HCT116 (cell line): ENCODE results near the gene ATP6V0A1. TPM values are rescaled to one million over a fixed set of nuclear protein-coding genes. Genes with fewer than 3 reads are reported as not detected.

ENCODE experiments used
- ATAC-seq: fragments of 200-7000 bp; cut with Tn5 transposase; 2 replicates; pipeline ENCODE4 v1.9.1; 2020; ENCODE audit warnings: mild to moderate bottlenecking, moderate library complexity
- BruUV-seq: library from RNA; stranded (reverse); fragments of 400-500 nt; replicated peaks from 2 replicates; lab custom pipeline; 2021; lab: Mats Ljungman, UMichigan
- CTCF ChIA-PET: fragments of 300-600 bp; sonication (Branson Sonifier 250); formaldehyde crosslinking; loops from one replicate; lab custom pipeline; 2021; ENCODE audit warnings: antibody characterized with exemption; lab: Charles Lee
- POLR2A ChIA-PET: fragments of 300-600, 350-600 bp; sonication (Branson Sonifier 250); formaldehyde crosslinking; loops from one replicate; lab custom pipeline; 2021; ENCODE audit warnings: antibody characterized with exemption; lab: Charles Lee
- RAD21 ChIA-PET, 2 experiments: fragments of 300-600 bp; sonication (Branson Sonifier 250); formaldehyde crosslinking; loops; one replicate each; lab custom pipeline; 2023; ENCODE audit warnings: low total read pairs in 2 of 2; ENCODE audit not compliant: uncharacterized antibody in 2 of 2, unreplicated experiment in 2 of 2, low non-redundant PET in 1 of 2; lab: Charles Lee
- DNase-seq: peaks from one replicate; pipeline ENCODE4 v3.0.0-alpha.2; 2010; ENCODE audit warnings: low read depth, low spot score
- H2AFZ ChIP-seq: fragments of 200-600 bp; shearing (Covaris generic), sonication (generic); 2 replicates; pipeline ENCODE4 v1.6.1; 2017; ENCODE audit warnings: low read depth, mixed run types, mixed read lengths, antibody characterized with exemption, low read length; ENCODE audit not compliant: poor library complexity, severe bottlenecking
- H3K27ac ChIP-seq: 2 replicates; pipeline ENCODE4 v1.5.1; 2012; ENCODE audit warnings: low read depth, low read length
- H3K27me3 ChIP-seq: fragments of 200-600 bp; sonication (generic); 2 replicates; pipeline ENCODE4 v1.6.1; 2016; ENCODE audit warnings: mixed run types, low read length, mixed read lengths; ENCODE audit not compliant: insufficient read depth
- H3K36me3 ChIP-seq, 2 experiments: fragments of 200-500 bp in 1 of 2; fragments of 200-600 bp in 1 of 2; sonication (Bioruptor generic) in 1 of 2; sonication (generic) in 1 of 2; 2 replicates each; pipeline versions ENCODE4 v1.5.1 to v1.6.1; 2014 to 2016; ENCODE audit warnings: low read length in 2 of 2, inconsistent platforms in 1 of 2, mixed read lengths in 1 of 2, mixed run types in 1 of 2; ENCODE audit not compliant: insufficient read depth in 2 of 2, control insufficient read depth in 1 of 2
- H3K4me1 ChIP-seq, 2 experiments: fragments of 200-600 bp in 1 of 2; sonication (generic) in 1 of 2; 2 replicates each; pipeline versions ENCODE4 v1.5.1 to v1.6.1; 2012 to 2017; ENCODE audit warnings: low read length in 2 of 2, inconsistent platforms in 1 of 2, mild to moderate bottlenecking in 1 of 2, mixed read lengths in 1 of 2, mixed run types in 1 of 2, moderate library complexity in 1 of 2; ENCODE audit not compliant: insufficient read depth in 2 of 2, control insufficient read depth in 1 of 2
- H3K4me2 ChIP-seq: fragments of 200-600 bp; sonication (generic); 2 replicates; pipeline ENCODE4 v1.6.1; 2017; ENCODE audit warnings: mixed run types, low read length, mixed read lengths
- H3K4me3 ChIP-seq, 2 experiments: fragments of 200-600 bp in 1 of 2; sonication (generic) in 1 of 2; replicated peaks in 1 of 2; 2 replicates each; pipeline ENCODE4 v1.5.1; 2011 to 2016; ENCODE audit warnings: low read length in 2 of 2, control low read depth in 1 of 2, low read depth in 1 of 2, mild to moderate bottlenecking in 1 of 2, mixed read lengths in 1 of 2, mixed run types in 1 of 2
- H3K79me2 ChIP-seq: fragments of 200-600 bp; sonication (generic); 2 replicates; pipeline ENCODE4 v1.6.1; 2017; ENCODE audit warnings: mild to moderate bottlenecking, mixed run types, low read length, moderate library complexity, mixed read lengths; ENCODE audit not compliant: insufficient read depth
- H3K9ac ChIP-seq: fragments of 200-600 bp; sonication (generic); 2 replicates; pipeline ENCODE4 v1.6.1; 2016; ENCODE audit warnings: low read length, mixed read lengths
- H3K9me2 ChIP-seq: fragments of 200-600 bp; sonication (generic), shearing (Covaris generic); 2 replicates; pipeline ENCODE4 v1.6.1; 2017; ENCODE audit warnings: mixed run types, mild to moderate bottlenecking, moderate library complexity; ENCODE audit not compliant: insufficient read depth
- H3K9me3 ChIP-seq, 2 experiments: fragments of 200-500 bp in 1 of 2; fragments of 200-600 bp in 1 of 2; sonication (Bioruptor generic) in 1 of 2; sonication (generic) in 1 of 2; 2 replicates each; pipeline ENCODE4 v1.6.1; 2014 to 2017; ENCODE audit warnings: low read length in 2 of 2, mixed read lengths in 2 of 2, inconsistent platforms in 1 of 2, low read depth in 1 of 2, mild to moderate bottlenecking in 1 of 2, mixed run types in 1 of 2, moderate library complexity in 1 of 2; ENCODE audit not compliant: control insufficient read depth in 1 of 2, insufficient read depth in 1 of 2
- H4K20me1 ChIP-seq: fragments of 200-600 bp; sonication (generic), shearing (Covaris generic); 2 replicates; pipeline ENCODE4 v1.6.1; 2017; ENCODE audit warnings: mixed run types, mild to moderate bottlenecking, moderate library complexity; ENCODE audit not compliant: insufficient read depth
- EGR1 ChIP-seq: IDR thresholded peaks from 2 replicates; pipeline ENCODE4 v1.6.1; 2012; ENCODE audit warnings: low read depth
- JUND ChIP-seq: IDR thresholded peaks from 2 replicates; pipeline ENCODE4 v1.6.1; 2012
- RAD21 ChIP-seq: IDR thresholded peaks from 2 replicates; pipeline ENCODE4 v1.6.1; 2012; ENCODE audit warnings: low read depth, mild to moderate bottlenecking
- ZNF274 ChIP-seq: fragments of 200-500 bp; sonication (Bioruptor generic); IDR thresholded peaks from 2 replicates; pipeline ENCODE4 v1.6.1; 2014; ENCODE audit warnings: mild to moderate bottlenecking, low read depth, low read length, inconsistent platforms
- intact Hi-C: fragments of 100-400 bp; cut with micrococcal nuclease; formaldehyde crosslinking; loops from 2 replicates; pipeline ENCODE4 v1.10.0; 2022
- total RNA-seq: library from RNA; stranded (reverse); gene quantifications from one replicate; pipeline ENCODE4 v1.2.1, GENCODE V29; 2021; ENCODE audit not compliant: unreplicated experiment
- TF ChIP-seq, protein P1 (sequence below): IDR thresholded peaks from 2 replicates; pipeline ENCODE4 v1.6.1; 2012; ENCODE audit warnings: low read depth
- TF ChIP-seq, protein P2 (sequence below), 3 experiments: fragments of 200-600 bp in 1 of 3; sonication (generic) in 1 of 3; IDR thresholded peaks in 2 of 3; conservative IDR thresholded peaks in 1 of 3; 2 replicates each; pipeline ENCODE4 v1.5.1; 2012 to 2017; ENCODE audit warnings: low read depth in 2 of 3, low read length in 2 of 3, antibody characterized with exemption in 1 of 3, borderline replicate concordance in 1 of 3, control low read depth in 1 of 3, mild to moderate bottlenecking in 1 of 3, mixed read lengths in 1 of 3, mixed run types in 1 of 3, moderate library complexity in 1 of 3; ENCODE audit not compliant: insufficient read depth in 1 of 3

ATP6V0A1 gene
- total RNA-seq, 1 experiment from 2014 or later: 65.2 TPM

DNA sequence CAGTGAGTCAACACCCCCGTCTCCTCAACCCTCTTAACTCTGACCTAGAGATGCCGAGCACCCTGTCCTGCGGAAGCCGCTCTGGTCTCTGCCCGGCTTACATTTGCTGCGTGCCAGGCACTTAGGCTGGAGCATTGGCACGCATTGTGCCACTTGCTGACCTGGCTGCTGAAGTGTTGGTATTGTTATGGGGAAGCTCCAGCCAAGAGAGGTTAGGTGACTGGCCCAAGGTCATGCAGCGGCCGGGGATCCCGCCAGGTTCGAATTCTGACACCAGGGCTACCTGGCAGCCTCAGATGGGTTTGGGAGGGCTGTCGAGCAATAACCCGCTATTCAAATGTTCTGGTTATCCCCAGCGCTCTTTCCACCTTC, 89.0 kb downstream of the ATP6V0A1 start:
- Histone ChIP-seq H3K4me2 (peak overlapping the region; percentile 70), H3K79me2 (no peaks in the 10 kb centered on the region; the same call in 1 of the 2 replicates), H3K4me1 (peaks cover 0 to 12% of the 10 kb centered on the region in 2 experiments; a peak in 1 of 4 replicates), H2AFZ (no peak overlapping the region), H3K27me3 (no peaks in the 10 kb centered on the region), H3K36me3 (no peaks in the 10 kb centered on the region), H3K27ac (no peak overlapping the region), H3K9me2 (no peaks in the 10 kb centered on the region), H3K9me3 (no peaks in the 10 kb centered on the region), H3K9ac (no peak overlapping the region), H4K20me1 (no peaks in the 10 kb centered on the region), H3K4me3 (no peak overlapping the region; a peak in 1 of 4 replicates)
- ChIA-PET POLR2A (no interaction called here), CTCF (interaction anchor here (0.7 to 1.7 kb wide), 7 partner anchors 10 to 131 kb away, joined by 3 to 7 read pairs (median 3); partner anchors contain the start of gene NAGLU), RAD21 (no interaction called here)
- DNase-seq (no peak), ATAC-seq (no peak)
- no TSS peak for BruUV-seq
- intact Hi-C loops: no loop called here
- TF ChIP-seq ZNF274 (no peak), RAD21 (no peak), JUND (no peak), EGR1 (no peak)
- TF ChIP-seq, protein P1, sequence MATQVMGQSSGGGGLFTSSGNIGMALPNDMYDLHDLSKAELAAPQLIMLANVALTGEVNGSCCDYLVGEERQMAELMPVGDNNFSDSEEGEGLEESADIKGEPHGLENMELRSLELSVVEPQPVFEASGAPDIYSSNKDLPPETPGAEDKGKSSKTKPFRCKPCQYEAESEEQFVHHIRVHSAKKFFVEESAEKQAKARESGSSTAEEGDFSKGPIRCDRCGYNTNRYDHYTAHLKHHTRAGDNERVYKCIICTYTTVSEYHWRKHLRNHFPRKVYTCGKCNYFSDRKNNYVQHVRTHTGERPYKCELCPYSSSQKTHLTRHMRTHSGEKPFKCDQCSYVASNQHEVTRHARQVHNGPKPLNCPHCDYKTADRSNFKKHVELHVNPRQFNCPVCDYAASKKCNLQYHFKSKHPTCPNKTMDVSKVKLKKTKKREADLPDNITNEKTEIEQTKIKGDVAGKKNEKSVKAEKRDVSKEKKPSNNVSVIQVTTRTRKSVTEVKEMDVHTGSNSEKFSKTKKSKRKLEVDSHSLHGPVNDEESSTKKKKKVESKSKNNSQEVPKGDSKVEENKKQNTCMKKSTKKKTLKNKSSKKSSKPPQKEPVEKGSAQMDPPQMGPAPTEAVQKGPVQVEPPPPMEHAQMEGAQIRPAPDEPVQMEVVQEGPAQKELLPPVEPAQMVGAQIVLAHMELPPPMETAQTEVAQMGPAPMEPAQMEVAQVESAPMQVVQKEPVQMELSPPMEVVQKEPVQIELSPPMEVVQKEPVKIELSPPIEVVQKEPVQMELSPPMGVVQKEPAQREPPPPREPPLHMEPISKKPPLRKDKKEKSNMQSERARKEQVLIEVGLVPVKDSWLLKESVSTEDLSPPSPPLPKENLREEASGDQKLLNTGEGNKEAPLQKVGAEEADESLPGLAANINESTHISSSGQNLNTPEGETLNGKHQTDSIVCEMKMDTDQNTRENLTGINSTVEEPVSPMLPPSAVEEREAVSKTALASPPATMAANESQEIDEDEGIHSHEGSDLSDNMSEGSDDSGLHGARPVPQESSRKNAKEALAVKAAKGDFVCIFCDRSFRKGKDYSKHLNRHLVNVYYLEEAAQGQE: no peak
- TF ChIP-seq, protein P2, sequence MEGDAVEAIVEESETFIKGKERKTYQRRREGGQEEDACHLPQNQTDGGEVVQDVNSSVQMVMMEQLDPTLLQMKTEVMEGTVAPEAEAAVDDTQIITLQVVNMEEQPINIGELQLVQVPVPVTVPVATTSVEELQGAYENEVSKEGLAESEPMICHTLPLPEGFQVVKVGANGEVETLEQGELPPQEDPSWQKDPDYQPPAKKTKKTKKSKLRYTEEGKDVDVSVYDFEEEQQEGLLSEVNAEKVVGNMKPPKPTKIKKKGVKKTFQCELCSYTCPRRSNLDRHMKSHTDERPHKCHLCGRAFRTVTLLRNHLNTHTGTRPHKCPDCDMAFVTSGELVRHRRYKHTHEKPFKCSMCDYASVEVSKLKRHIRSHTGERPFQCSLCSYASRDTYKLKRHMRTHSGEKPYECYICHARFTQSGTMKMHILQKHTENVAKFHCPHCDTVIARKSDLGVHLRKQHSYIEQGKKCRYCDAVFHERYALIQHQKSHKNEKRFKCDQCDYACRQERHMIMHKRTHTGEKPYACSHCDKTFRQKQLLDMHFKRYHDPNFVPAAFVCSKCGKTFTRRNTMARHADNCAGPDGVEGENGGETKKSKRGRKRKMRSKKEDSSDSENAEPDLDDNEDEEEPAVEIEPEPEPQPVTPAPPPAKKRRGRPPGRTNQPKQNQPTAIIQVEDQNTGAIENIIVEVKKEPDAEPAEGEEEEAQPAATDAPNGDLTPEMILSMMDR (IDR thresholded peaks at IDR 0.05 in 2 of 3, conservative IDR thresholded peaks at IDR 0.05 in 1 of 3; ENCODE audit: borderline replicate concordance in 1 of 3, insufficient read depth in 1 of 3, low read depth in 2 of 3, low read length in 2 of 3): no peak
